Uterus (tissue), 2 donors: Measurements from ENCODE around the gene AIF1L.

Source experiments
- CTCF ChIP-seq, 4 experiments: fragments of 200-600 bp in 2 of 4; fragments of 450-650 bp in 2 of 4; sonication (generic) in 2 of 4; IDR thresholded peaks; one replicate each; pipeline ENCODE4 v1.5.1; 2016 to 2019; ENCODE audit warnings: antibody characterized with exemption in 4 of 4, mild to moderate bottlenecking in 2 of 4, moderate library complexity in 1 of 4
- POLR2A ChIP-seq, 2 donors: fragments of 450-650 bp; IDR thresholded peaks; one replicate each; pipeline ENCODE4 v1.6.1; 2016; ENCODE audit warnings: antibody characterized with exemption in 2 of 2, mild to moderate bottlenecking in 1 of 2, moderate library complexity in 1 of 2

- TF ChIP-seq CTCF (IDR thresholded peaks at IDR 0.05) (no peak), POLR2A (IDR thresholded peaks at IDR 0.05) (no peak)
Observed at GRCh38 chr9:131098391-131099101, 2.2 kb downstream of the AIF1L start.
